HEK293T (cell line): ENCODE results near the gene GPA33.

ENCODE experiments used
- BHLHE40 ChIP-seq: fragments of 450-650 bp; IDR thresholded peaks from 2 replicates; pipeline ENCODE4 v1.6.1; 2016; ENCODE audit warnings: mild to moderate bottlenecking, moderate library complexity, borderline replicate concordance
- ELF4 ChIP-seq: fragments of 450-650 bp; IDR thresholded peaks from 2 replicates; pipeline ENCODE4 v1.6.1; 2017; ENCODE audit warnings: antibody characterized with exemption
- FOXA1 ChIP-seq: fragments of 450-650 bp; IDR thresholded peaks from 2 replicates; pipeline ENCODE4 v1.6.1; 2016; ENCODE audit warnings: mild to moderate bottlenecking
- FOXK2 ChIP-seq: fragments of 450-650 bp; IDR thresholded peaks from 2 replicates; pipeline ENCODE4 v1.6.1; 2016; ENCODE audit warnings: mild to moderate bottlenecking
- HDGF ChIP-seq: fragments of 450-650 bp; IDR thresholded peaks from 2 replicates; pipeline ENCODE4 v1.6.1; 2017; ENCODE audit warnings: antibody characterized with exemption, borderline replicate concordance
- L3MBTL2 ChIP-seq: fragments of 450-650 bp; conservative IDR thresholded peaks from 2 replicates; pipeline ENCODE4 v1.6.1; 2016; ENCODE audit warnings: mild to moderate bottlenecking
- LEF1 ChIP-seq: fragments of 450-650 bp; IDR thresholded peaks from 2 replicates; pipeline ENCODE4 v1.6.1; 2017; ENCODE audit warnings: mild to moderate bottlenecking, borderline replicate concordance
- SP1 ChIP-seq: fragments of 450-650 bp; IDR thresholded peaks from 2 replicates; pipeline ENCODE4 v1.6.1; 2017
- SUZ12 ChIP-seq: fragments of 450-650 bp; IDR thresholded peaks from 2 replicates; pipeline ENCODE4 v1.6.1; 2016; ENCODE audit warnings: mild to moderate bottlenecking
- TARDBP ChIP-seq: fragments of 450-650 bp; IDR thresholded peaks from 2 replicates; pipeline ENCODE4 v1.6.1; 2016

- no peak for TF ChIP-seq BHLHE40
- TF ChIP-seq FOXA1, result no peak
- no peak for TF ChIP-seq LEF1
- TF ChIP-seq SP1, result no peak
- TF ChIP-seq ELF4, result no peak
- TF ChIP-seq FOXK2, result no peak
- no peak for TF ChIP-seq TARDBP
- no peak for TF ChIP-seq SUZ12
- TF ChIP-seq L3MBTL2, result no peak
- no peak for TF ChIP-seq HDGF
Measured at GRCh38 chr1:167128261-167129227, 38.4 kb upstream of the GPA33 start.
